Activated CD8-positive, alpha-beta T cell treated with anti-CD3 and anti-CD28 coated beads for 36 hours (primary cell): Measurements from ENCODE around the gene CCDC124. TPM values are rescaled to one million over a fixed set of nuclear protein-coding genes. Genes with fewer than 3 reads are reported as not detected.

Experiments used
- ATAC-seq: fragments of 200-7000 bp; cut with Tn5 transposase; one replicate; pipeline ENCODE4 v1.10.0; 2021; ENCODE audit warnings: mild to moderate bottlenecking, moderate library complexity
- CTCF ChIA-PET: fragments of 350-600 bp; sonication (Branson Sonifier 250); formaldehyde crosslinking; loops from one replicate; lab custom pipeline; 2021; ENCODE audit warnings: antibody characterized with exemption; lab: Charles Lee
- POLR2A ChIA-PET: fragments of 350-600 bp; sonication (Branson Sonifier 250); formaldehyde crosslinking; loops from one replicate; lab custom pipeline; 2021; ENCODE audit warnings: antibody characterized with exemption; lab: Charles Lee
- DNase-seq: peaks from one replicate; pipeline ENCODE4 v3.0.0-alpha.2; 2020
- H3K27ac Mint-ChIP-seq: one replicate; pipeline ENCODE4 v1.8.0; 2021; ENCODE audit warnings: mild to moderate bottlenecking, mixed read lengths
- H3K27me3 Mint-ChIP-seq: one replicate; pipeline ENCODE4 v1.8.0; 2021; ENCODE audit warnings: mixed read lengths
- H3K36me3 Mint-ChIP-seq: one replicate; pipeline ENCODE4 v1.8.0; 2021; ENCODE audit warnings: low read depth, mixed read lengths
- H3K4me1 Mint-ChIP-seq: one replicate; pipeline ENCODE4 v1.8.0; 2021; ENCODE audit warnings: low read depth, mixed read lengths
- H3K4me3 Mint-ChIP-seq: one replicate; pipeline ENCODE4 v1.8.0; 2021; ENCODE audit warnings: mild to moderate bottlenecking, moderate library complexity, mixed read lengths
- H3K9me3 Mint-ChIP-seq: one replicate; pipeline ENCODE4 v1.8.0; 2021; ENCODE audit warnings: mixed read lengths
- CTCF ChIP-seq: fragments of 200-600 bp; IDR thresholded peaks from one replicate; pipeline ENCODE4 v1.8.0; 2022; ENCODE audit warnings: antibody characterized with exemption, mild to moderate bottlenecking
- intact Hi-C: fragments of 100-400 bp; cut with micrococcal nuclease; formaldehyde crosslinking; loops from one replicate; pipeline ENCODE4 v1.10.0; 2022
- total RNA-seq, 2 experiments: library from RNA; stranded (reverse); gene quantifications; one replicate each; pipeline ENCODE4 v1.2.3, GENCODE V29; 2021

CCDC124 gene
- total RNA-seq, 2 experiments from 2014 or later: 120 to 129 TPM

- no peak overlapping the region for H3K27ac Mint-ChIP-seq
- H3K4me3 Mint-ChIP-seq: no peak overlapping the region
- ATAC-seq (no peak), DNase-seq (no peak)
- no peaks in the 10 kb centered on the region for H3K9me3 Mint-ChIP-seq
- peaks cover 33% of the 10 kb centered on the region for H3K4me1 Mint-ChIP-seq
- peaks cover 47% of the 10 kb centered on the region for H3K27me3 Mint-ChIP-seq
- no peak for TF ChIP-seq CTCF
- intact Hi-C loops: no loop called here
- POLR2A ChIA-PET: interaction anchor here (1.0 to 1.5 kb wide), 3 partner anchors 21 to 93 kb away, joined by 3 to 4 read pairs (median 3); partner anchors contain the start of gene CCDC124
- H3K36me3 Mint-ChIP-seq: no peaks in the 10 kb centered on the region
- CTCF ChIA-PET: interaction anchor here (0.7 to 3.8 kb wide), 5 partner anchors 9 to 45 kb away, joined by 3 to 11 read pairs (median 4); partner anchors contain the start of gene CCDC124
Observed at GRCh38 chr19:17953869-17954268, 21.1 kb downstream of the CCDC124 start.

- Mint-ChIP-seq H3K27ac (no peak overlapping the region), H3K9me3 (no peaks in the 10 kb centered on the region), H3K36me3 (no peaks in the 10 kb centered on the region), H3K27me3 (peaks cover 44% of the 10 kb centered on the region), H3K4me1 (peaks cover 27% of the 10 kb centered on the region), H3K4me3 (no peak overlapping the region)
- DNase-seq (no peak), ATAC-seq (no peak)
- TF ChIP-seq CTCF: no peak
- CTCF ChIA-PET: interaction anchor here (1.0 to 3.8 kb wide), 3 partner anchors 9 to 16 kb away, joined by 3 to 11 read pairs (median 4); no protein-coding TSS in a partner anchor
- intact Hi-C loops: no loop called here
- POLR2A ChIA-PET: interaction anchor here (1.0 to 1.5 kb wide), 2 partner anchors 21 to 93 kb away, joined by 3 read pairs; partner anchors contain the start of gene CCDC124
Observed at GRCh38 chr19:17954401-17954800, 21.6 kb downstream of the CCDC124 start.

GRCh38 chr19:17957149-17957849 lies 24.5 kb downstream of the CCDC124 start:
- TF ChIP-seq CTCF: no peak
- no peak for ATAC-seq

GRCh38 chr19:17957885-17958284 lies 25.1 kb downstream of the CCDC124 start:
- H3K27me3 Mint-ChIP-seq: peaks cover 14% of the 10 kb centered on the region
- no peak overlapping the region for H3K27ac Mint-ChIP-seq
- DNase-seq (no peak), ATAC-seq (no peak)
- H3K9me3 Mint-ChIP-seq: no peaks in the 10 kb centered on the region
- intact Hi-C loops: no loop called here
- ChIA-PET CTCF (interaction anchor here (1.0 to 1.8 kb wide), 4 partner anchors 13 to 38 kb away, joined by 3 to 8 read pairs (median 5); partner anchors contain the start of gene CCDC124), POLR2A (interaction anchor here (0.7 to 1.1 kb wide), 2 partner anchors 9 to 10 kb away, joined by 4 read pairs; no protein-coding TSS in a partner anchor)
- H3K4me1 Mint-ChIP-seq: no peaks in the 10 kb centered on the region
- TF ChIP-seq CTCF: no peak
- no peaks in the 10 kb centered on the region for H3K36me3 Mint-ChIP-seq
- no peak overlapping the region for H3K4me3 Mint-ChIP-seq

More at GRCh38 chr19:17957149-17957849, 24.5 kb downstream of the CCDC124 start:
- no peak for DNase-seq
- Mint-ChIP-seq H3K27ac (no peak overlapping the region), H3K4me3 (no peak overlapping the region), H3K27me3 (peaks cover 20% of the 10 kb centered on the region), H3K36me3 (no peaks in the 10 kb centered on the region), H3K4me1 (peaks cover 2% of the 10 kb centered on the region), H3K9me3 (no peaks in the 10 kb centered on the region)
- POLR2A ChIA-PET: interaction anchor here (0.7 to 1.1 kb wide), 2 partner anchors 9 to 11 kb away, joined by 4 read pairs; no protein-coding TSS in a partner anchor
- intact Hi-C loops: no loop called here
- CTCF ChIA-PET: interaction anchor here (1.0 to 1.8 kb wide), 4 partner anchors 12 to 38 kb away, joined by 3 to 8 read pairs (median 5); partner anchors contain the start of gene CCDC124
